ENCODE results near the gene CEP120.

CEP120 gene

DNA sequence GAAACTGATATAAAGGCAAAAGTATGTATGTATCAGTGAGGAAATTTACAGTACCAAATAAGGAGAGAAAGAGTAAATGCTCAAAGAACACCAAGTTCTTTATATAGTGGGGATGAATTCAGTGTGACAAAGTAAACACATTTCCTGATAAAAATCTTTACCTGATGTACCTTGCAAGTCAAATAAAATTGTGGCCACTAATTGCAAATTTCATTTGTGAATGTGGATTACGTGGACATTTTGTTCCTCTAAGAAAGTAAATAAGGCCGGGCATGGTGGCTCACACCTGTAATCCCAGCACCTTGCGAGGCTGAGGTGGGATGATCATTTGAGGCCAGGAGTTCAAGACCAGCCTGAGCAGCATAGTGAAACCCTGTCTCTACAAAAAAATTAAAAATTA, 25.7 kb downstream of the CEP120 start:
- no peak for DNase-seq (ENCODE audit: low read depth in 1 of 2, low spot score in 1 of 2)
- Histone ChIP-seq H3K27me3 (ENCODE audit: insufficient read depth, poor library complexity, severe bottlenecking) (no peaks in the 10 kb centered on the region), H3K27ac (replicated peaks) (no peak overlapping the region), H3K4me3 (replicated peaks; ENCODE audit: insufficient read depth, low read length) (no peak overlapping the region)
- TF ChIP-seq POLR2AphosphoS5 (IDR thresholded peaks at IDR 0.05; ENCODE audit: low read depth) (no peak), SPI1 (IDR thresholded peaks at IDR 0.05; ENCODE audit: borderline replicate concordance, low read depth) (no peak), GABPA (IDR thresholded peaks at IDR 0.05; ENCODE audit: low read depth) (no peak)
- TF ChIP-seq, protein P1, sequence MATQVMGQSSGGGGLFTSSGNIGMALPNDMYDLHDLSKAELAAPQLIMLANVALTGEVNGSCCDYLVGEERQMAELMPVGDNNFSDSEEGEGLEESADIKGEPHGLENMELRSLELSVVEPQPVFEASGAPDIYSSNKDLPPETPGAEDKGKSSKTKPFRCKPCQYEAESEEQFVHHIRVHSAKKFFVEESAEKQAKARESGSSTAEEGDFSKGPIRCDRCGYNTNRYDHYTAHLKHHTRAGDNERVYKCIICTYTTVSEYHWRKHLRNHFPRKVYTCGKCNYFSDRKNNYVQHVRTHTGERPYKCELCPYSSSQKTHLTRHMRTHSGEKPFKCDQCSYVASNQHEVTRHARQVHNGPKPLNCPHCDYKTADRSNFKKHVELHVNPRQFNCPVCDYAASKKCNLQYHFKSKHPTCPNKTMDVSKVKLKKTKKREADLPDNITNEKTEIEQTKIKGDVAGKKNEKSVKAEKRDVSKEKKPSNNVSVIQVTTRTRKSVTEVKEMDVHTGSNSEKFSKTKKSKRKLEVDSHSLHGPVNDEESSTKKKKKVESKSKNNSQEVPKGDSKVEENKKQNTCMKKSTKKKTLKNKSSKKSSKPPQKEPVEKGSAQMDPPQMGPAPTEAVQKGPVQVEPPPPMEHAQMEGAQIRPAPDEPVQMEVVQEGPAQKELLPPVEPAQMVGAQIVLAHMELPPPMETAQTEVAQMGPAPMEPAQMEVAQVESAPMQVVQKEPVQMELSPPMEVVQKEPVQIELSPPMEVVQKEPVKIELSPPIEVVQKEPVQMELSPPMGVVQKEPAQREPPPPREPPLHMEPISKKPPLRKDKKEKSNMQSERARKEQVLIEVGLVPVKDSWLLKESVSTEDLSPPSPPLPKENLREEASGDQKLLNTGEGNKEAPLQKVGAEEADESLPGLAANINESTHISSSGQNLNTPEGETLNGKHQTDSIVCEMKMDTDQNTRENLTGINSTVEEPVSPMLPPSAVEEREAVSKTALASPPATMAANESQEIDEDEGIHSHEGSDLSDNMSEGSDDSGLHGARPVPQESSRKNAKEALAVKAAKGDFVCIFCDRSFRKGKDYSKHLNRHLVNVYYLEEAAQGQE (IDR thresholded peaks at IDR 0.05; ENCODE audit: insufficient replicate concordance, low read depth): no peak
- TF ChIP-seq, protein P2, sequence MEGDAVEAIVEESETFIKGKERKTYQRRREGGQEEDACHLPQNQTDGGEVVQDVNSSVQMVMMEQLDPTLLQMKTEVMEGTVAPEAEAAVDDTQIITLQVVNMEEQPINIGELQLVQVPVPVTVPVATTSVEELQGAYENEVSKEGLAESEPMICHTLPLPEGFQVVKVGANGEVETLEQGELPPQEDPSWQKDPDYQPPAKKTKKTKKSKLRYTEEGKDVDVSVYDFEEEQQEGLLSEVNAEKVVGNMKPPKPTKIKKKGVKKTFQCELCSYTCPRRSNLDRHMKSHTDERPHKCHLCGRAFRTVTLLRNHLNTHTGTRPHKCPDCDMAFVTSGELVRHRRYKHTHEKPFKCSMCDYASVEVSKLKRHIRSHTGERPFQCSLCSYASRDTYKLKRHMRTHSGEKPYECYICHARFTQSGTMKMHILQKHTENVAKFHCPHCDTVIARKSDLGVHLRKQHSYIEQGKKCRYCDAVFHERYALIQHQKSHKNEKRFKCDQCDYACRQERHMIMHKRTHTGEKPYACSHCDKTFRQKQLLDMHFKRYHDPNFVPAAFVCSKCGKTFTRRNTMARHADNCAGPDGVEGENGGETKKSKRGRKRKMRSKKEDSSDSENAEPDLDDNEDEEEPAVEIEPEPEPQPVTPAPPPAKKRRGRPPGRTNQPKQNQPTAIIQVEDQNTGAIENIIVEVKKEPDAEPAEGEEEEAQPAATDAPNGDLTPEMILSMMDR (IDR thresholded peaks at IDR 0.05; ENCODE audit: insufficient read depth, low read length): no peak

DNA sequence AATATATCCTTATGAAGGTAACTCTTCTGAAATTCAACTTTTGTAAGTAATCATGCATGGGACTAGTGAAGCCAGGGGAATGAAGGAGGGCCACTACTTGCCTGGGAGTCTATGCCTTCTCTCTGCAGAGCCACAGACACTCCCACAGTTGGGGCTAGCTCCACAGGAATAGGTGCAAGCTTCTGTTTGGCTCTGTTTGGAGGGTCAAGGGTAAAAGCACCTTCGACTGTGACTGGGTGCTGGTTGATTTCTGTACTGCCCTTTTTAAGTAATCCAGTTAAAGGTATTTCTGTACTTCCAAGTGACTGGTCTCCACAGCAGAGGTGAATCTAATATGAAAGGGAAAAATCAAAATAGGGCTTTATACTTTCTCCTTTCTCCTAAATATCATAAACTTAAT, 32.2 kb downstream of the CEP120 start:
- Histone ChIP-seq H3K4me3 (replicated peaks; ENCODE audit: insufficient read depth, low read length) (no peak overlapping the region), H3K27me3 (ENCODE audit: insufficient read depth, poor library complexity, severe bottlenecking) (no peaks in the 10 kb centered on the region), H3K27ac (replicated peaks) (no peak overlapping the region)
- DNase-seq (ENCODE audit: low read depth in 1 of 2, low spot score in 1 of 2): no peak
- TF ChIP-seq SPI1 (IDR thresholded peaks at IDR 0.05; ENCODE audit: borderline replicate concordance, low read depth): no peak
- no peak for TF ChIP-seq GABPA (IDR thresholded peaks at IDR 0.05; ENCODE audit: low read depth)
- no peak for TF ChIP-seq POLR2AphosphoS5 (IDR thresholded peaks at IDR 0.05; ENCODE audit: low read depth)
- TF ChIP-seq, protein P1 (IDR thresholded peaks at IDR 0.05; ENCODE audit: insufficient replicate concordance, low read depth): no peak
- TF ChIP-seq, protein P2 (IDR thresholded peaks at IDR 0.05; ENCODE audit: insufficient read depth, low read length): no peak

DNA sequence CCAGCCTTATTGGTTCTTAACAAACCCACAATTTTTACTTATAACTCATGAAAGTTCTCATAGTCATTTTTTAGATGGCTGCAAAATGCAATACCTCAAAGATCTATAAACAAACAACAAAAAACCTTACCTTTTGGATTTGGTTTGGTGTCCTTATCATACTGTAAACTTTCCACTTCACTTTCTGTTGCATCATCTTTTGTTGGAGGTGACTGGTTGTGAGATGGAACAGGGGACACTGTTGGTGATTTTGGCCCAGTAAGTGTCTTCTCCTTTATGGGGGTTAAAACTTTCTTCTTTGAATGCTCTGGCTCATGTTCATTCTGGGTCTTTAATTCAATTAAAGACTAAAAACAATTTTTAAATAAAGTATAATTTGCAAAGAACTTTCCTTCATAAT, 33.4 kb downstream of the CEP120 start:
- TF ChIP-seq, protein P1 (IDR thresholded peaks at IDR 0.05; ENCODE audit: insufficient replicate concordance, low read depth): no peak
- TF ChIP-seq GABPA (IDR thresholded peaks at IDR 0.05; ENCODE audit: low read depth): no peak
- TF ChIP-seq POLR2AphosphoS5 (IDR thresholded peaks at IDR 0.05; ENCODE audit: low read depth): no peak
- TF ChIP-seq SPI1 (IDR thresholded peaks at IDR 0.05; ENCODE audit: borderline replicate concordance, low read depth): no peak
- TF ChIP-seq, protein P2 (IDR thresholded peaks at IDR 0.05; ENCODE audit: insufficient read depth, low read length): no peak
- Histone ChIP-seq H3K4me3 (replicated peaks; ENCODE audit: insufficient read depth, low read length) (no peak overlapping the region), H3K27ac (replicated peaks) (no peak overlapping the region), H3K27me3 (ENCODE audit: insufficient read depth, poor library complexity, severe bottlenecking) (no peaks in the 10 kb centered on the region)
- no peak for DNase-seq (ENCODE audit: low read depth in 1 of 2, low spot score in 1 of 2)

All from HL-60 (cell line).